ENCODE results near the gene VCL.

DNA sequence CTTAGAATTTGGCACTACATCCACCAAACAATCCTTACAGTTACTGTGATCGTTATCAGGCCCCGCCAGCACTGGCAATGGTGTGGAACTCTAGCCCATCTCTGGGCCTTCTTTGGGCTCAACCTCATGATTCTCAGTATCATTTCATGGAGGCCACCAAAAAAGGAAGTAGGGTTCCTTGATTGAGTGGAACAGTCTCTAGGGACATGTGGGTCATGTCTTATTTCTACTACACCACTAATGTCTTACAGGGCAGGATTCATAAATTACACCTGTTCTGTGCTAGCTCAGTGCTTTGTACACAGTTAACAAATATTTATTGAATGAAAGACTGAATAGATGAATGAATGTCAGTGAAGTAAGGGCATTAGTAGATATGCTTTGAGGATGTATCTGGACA lies 98.9 kb downstream of the VCL start:
- TF ChIP-seq, protein P1, sequence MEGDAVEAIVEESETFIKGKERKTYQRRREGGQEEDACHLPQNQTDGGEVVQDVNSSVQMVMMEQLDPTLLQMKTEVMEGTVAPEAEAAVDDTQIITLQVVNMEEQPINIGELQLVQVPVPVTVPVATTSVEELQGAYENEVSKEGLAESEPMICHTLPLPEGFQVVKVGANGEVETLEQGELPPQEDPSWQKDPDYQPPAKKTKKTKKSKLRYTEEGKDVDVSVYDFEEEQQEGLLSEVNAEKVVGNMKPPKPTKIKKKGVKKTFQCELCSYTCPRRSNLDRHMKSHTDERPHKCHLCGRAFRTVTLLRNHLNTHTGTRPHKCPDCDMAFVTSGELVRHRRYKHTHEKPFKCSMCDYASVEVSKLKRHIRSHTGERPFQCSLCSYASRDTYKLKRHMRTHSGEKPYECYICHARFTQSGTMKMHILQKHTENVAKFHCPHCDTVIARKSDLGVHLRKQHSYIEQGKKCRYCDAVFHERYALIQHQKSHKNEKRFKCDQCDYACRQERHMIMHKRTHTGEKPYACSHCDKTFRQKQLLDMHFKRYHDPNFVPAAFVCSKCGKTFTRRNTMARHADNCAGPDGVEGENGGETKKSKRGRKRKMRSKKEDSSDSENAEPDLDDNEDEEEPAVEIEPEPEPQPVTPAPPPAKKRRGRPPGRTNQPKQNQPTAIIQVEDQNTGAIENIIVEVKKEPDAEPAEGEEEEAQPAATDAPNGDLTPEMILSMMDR (IDR thresholded peaks at IDR 0.05): no peak
- TF ChIP-seq POLR2A (IDR thresholded peaks at IDR 0.05) (no peak), EP300 (IDR thresholded peaks at IDR 0.05) (no peak)
